Esophagus squamous epithelium (tissue), 4 donors: ENCODE results near the gene PDGFRA.

Experiments
- POLR2A ChIP-seq, 4 donors: fragments of 450-650 bp; IDR thresholded peaks; one replicate each; pipeline ENCODE4 v1.6.1; 2017; ENCODE audit warnings: antibody characterized with exemption in 4 of 4, mild to moderate bottlenecking in 4 of 4, moderate library complexity in 3 of 4
- TF ChIP-seq, protein P1 (sequence below), 6 experiments: fragments of 450-650 bp in 4 of 6; fragments of 200-600 bp in 2 of 6; sonication (generic) in 2 of 6; IDR thresholded peaks; one replicate each; pipeline ENCODE4 v1.5.1; 2016 to 2019; ENCODE audit warnings: antibody characterized with exemption in 6 of 6, mild to moderate bottlenecking in 4 of 6, moderate library complexity in 4 of 6

GRCh38 chr4:54192811-54193210 is 36.3 kb upstream of the PDGFRA start:
- TF ChIP-seq, protein P1, sequence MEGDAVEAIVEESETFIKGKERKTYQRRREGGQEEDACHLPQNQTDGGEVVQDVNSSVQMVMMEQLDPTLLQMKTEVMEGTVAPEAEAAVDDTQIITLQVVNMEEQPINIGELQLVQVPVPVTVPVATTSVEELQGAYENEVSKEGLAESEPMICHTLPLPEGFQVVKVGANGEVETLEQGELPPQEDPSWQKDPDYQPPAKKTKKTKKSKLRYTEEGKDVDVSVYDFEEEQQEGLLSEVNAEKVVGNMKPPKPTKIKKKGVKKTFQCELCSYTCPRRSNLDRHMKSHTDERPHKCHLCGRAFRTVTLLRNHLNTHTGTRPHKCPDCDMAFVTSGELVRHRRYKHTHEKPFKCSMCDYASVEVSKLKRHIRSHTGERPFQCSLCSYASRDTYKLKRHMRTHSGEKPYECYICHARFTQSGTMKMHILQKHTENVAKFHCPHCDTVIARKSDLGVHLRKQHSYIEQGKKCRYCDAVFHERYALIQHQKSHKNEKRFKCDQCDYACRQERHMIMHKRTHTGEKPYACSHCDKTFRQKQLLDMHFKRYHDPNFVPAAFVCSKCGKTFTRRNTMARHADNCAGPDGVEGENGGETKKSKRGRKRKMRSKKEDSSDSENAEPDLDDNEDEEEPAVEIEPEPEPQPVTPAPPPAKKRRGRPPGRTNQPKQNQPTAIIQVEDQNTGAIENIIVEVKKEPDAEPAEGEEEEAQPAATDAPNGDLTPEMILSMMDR (IDR thresholded peaks at IDR 0.05), result no peak
- no peak for TF ChIP-seq POLR2A (IDR thresholded peaks at IDR 0.05)
